CD4-positive, CD25-positive, alpha-beta regulatory T cell (primary cell): ENCODE data around the gene CTAGE4. TPM values are rescaled to one million over a fixed set of nuclear protein-coding genes. Genes with fewer than 3 reads are reported as not detected.
A peak's percentile ranks its signal among the peaks of the same experiment; 100 is the strongest.
"Not testable (repeated sequence)": the region's sequence is repeated elsewhere in the genome, so short reads cannot be mapped to it uniquely, and the experiment has no call there.

Source experiments
- ATAC-seq, 2 donors: fragments of 150-1000 bp; cut with Tn5 transposase; one replicate each; pipeline ENCODE4 v1.10.0; 2021; ENCODE audit warnings: low read depth in 2 of 2, moderate number of reproducible peaks in 2 of 2, moderate library complexity in 1 of 2
- DNase-seq, 3 donors: peaks; one replicate each; pipeline versions ENCODE4 v3.0.0 to v3.0.0-alpha.2; 2012 to 2022; ENCODE audit warnings: mixed read lengths in 1 of 3
- H3K27ac ChIP-seq: one replicate; pipeline ENCODE4 v1.7.0; 2013; ENCODE audit warnings: mild to moderate bottlenecking, low read length; ENCODE audit not compliant: insufficient read depth, poor library complexity, severe bottlenecking
- H3K27me3 ChIP-seq: one replicate; pipeline ENCODE4 v1.7.0; 2013; ENCODE audit warnings: low read length; ENCODE audit not compliant: control insufficient read depth, insufficient read depth
- H3K36me3 ChIP-seq: one replicate; pipeline ENCODE4 v1.7.0; 2013; ENCODE audit warnings: mild to moderate bottlenecking, low read length, moderate library complexity; ENCODE audit not compliant: control insufficient read depth, insufficient read depth
- H3K4me1 ChIP-seq: 2 replicates; pipeline ENCODE4 v1.7.0; 2013; ENCODE audit warnings: mild to moderate bottlenecking, low read length; ENCODE audit not compliant: insufficient read depth, control insufficient read depth, poor library complexity, severe bottlenecking
- H3K4me3 ChIP-seq: one replicate; pipeline ENCODE4 v1.7.0; 2013; ENCODE audit warnings: low read depth, mild to moderate bottlenecking, low read length, moderate library complexity
- H3K9me3 ChIP-seq, 2 experiments: 1 replicate in 1 of 2; 2 replicates in 1 of 2; pipeline ENCODE4 v1.7.0; 2013; ENCODE audit warnings: low read length in 2 of 2, mild to moderate bottlenecking in 1 of 2, moderate library complexity in 1 of 2; ENCODE audit not compliant: control insufficient read depth in 2 of 2
- H3K27ac Mint-ChIP-seq, 3 donors: one replicate each; pipeline ENCODE4 v1.8.0; 2020 to 2022; ENCODE audit warnings: mild to moderate bottlenecking in 3 of 3, mixed read lengths in 3 of 3, moderate library complexity in 2 of 3
- H3K27me3 Mint-ChIP-seq: one replicate; pipeline ENCODE4 v1.8.0; 2022; ENCODE audit warnings: mild to moderate bottlenecking, mixed read lengths
- H3K36me3 Mint-ChIP-seq: one replicate; pipeline ENCODE4 v1.8.0; 2020; ENCODE audit warnings: mixed read lengths
- H3K4me1 Mint-ChIP-seq, 4 donors: one replicate each; pipeline ENCODE4 v1.8.0; 2020 to 2022; ENCODE audit warnings: mixed read lengths in 4 of 4, mild to moderate bottlenecking in 1 of 4
- H3K4me3 Mint-ChIP-seq, 4 donors: one replicate each; pipeline ENCODE4 v1.8.0; 2020 to 2022; ENCODE audit warnings: mild to moderate bottlenecking in 4 of 4, mixed read lengths in 4 of 4, moderate library complexity in 3 of 4
- H3K9me3 Mint-ChIP-seq, 7 donors: one replicate each; pipeline ENCODE4 v1.8.0; 2020 to 2022; ENCODE audit warnings: mixed read lengths in 7 of 7, mild to moderate bottlenecking in 3 of 7, moderate library complexity in 2 of 7
- polyA plus RNA-seq, 4 donors: library from polyadenylated mRNA; unstranded; fragments of 300-500 nt; fragmentation: Illumina TruSeq; gene quantifications; one replicate each; pipeline ENCODE4 v1.2.3, GENCODE V29; 2021
- total RNA-seq: library from RNA; stranded (reverse); gene quantifications from one replicate; pipeline ENCODE4 v1.2.3, GENCODE V29; 2022

Gene CTAGE4
- total and polyA plus RNA-seq, 5 donors from 2014 or later, result 0.29 to 3.8 TPM; not detected in 3

DNA sequence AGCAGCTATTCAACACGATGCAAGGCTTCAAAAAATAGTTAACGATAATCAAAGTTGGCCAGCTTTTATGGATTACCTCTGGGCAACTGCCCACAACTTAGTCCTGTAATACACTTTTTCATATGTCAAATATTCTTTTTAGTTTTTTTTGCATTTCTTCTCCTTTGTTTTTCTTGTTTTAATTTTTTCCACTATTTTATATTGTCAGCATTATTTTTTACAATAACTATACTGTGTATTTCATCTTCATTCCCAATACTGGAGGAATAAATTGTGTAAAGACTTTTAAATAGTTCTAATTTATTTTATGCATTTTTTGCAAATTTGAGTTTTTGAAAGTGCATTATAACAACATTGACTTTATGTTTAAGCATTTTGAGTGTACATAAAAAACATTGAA lies 18.5 kb upstream of the CTAGE4 start:
- peaks cover 37% of the 10 kb centered on the region for H3K27me3 Mint-ChIP-seq

DNA sequence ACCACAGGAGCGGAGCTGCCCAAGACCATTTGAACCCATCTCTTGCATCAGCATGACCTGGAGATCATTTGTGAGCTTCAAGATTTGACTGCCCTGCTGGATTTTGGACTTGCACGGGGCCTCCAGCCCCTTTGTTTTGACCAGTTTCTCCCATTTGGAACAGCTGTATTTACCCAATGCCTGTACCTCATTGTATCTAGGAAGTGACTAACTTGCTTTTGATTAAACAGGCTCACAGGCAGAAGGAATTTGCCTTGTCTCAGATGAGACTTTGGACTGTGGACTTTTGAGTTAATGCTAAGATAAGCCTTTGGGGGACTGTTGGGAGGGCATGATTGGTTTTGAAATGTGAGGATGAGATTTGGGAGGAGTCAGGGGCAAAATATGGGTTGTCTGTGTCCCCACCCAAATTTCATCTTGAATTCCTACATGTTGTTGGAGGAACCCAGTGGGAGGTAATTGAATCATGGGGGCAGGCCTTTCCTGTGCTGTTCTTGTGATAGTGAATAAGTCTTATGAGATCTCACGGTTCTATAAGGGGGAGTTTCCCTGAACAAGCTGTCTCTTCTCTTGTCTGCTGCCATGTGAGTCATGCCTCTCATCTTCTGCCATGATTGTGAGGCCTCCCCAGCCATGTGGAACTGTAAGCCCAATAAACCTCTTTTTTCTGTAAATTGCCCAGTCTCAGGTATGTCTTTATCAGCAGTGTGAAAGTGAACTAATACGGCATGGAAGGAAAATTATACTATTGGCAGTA lies 11.5 kb upstream of the CTAGE4 start:
- not testable (repeated sequence) for H3K9me3 Mint-ChIP-seq, H3K4me3 Mint-ChIP-seq, H3K27ac Mint-ChIP-seq, H3K36me3 Mint-ChIP-seq, H3K36me3 ChIP-seq, H3K4me3 ChIP-seq, ATAC-seq, DNase-seq, H3K27me3 ChIP-seq, H3K27ac ChIP-seq, H3K4me1 ChIP-seq, H3K4me1 Mint-ChIP-seq, H3K9me3 ChIP-seq
- H3K27me3 Mint-ChIP-seq, result peaks cover 33% of the 10 kb centered on the region

More for the DNA sequence above, 18.5 kb upstream of the CTAGE4 start:
- no peaks in the 10 kb centered on the region for H3K36me3 ChIP-seq
- Mint-ChIP-seq H3K4me3 (no peak overlapping the region), H3K27ac (no peak overlapping the region), H3K9me3 (peaks cover 0 to 5% (median 0%) of the 10 kb centered on the region in 7 donors), H3K36me3 (no peaks in the 10 kb centered on the region), H3K4me1 (no peaks in the 10 kb centered on the region)
- H3K4me3 ChIP-seq, result no peak overlapping the region
- H3K9me3 ChIP-seq, result no peaks in the 10 kb centered on the region
- peaks cover 18% of the 10 kb centered on the region for H3K27me3 ChIP-seq
- no peak overlapping the region for H3K27ac ChIP-seq
- no peak for ATAC-seq
- H3K4me1 ChIP-seq, result no peaks in the 10 kb centered on the region
- no peak for DNase-seq

DNA sequence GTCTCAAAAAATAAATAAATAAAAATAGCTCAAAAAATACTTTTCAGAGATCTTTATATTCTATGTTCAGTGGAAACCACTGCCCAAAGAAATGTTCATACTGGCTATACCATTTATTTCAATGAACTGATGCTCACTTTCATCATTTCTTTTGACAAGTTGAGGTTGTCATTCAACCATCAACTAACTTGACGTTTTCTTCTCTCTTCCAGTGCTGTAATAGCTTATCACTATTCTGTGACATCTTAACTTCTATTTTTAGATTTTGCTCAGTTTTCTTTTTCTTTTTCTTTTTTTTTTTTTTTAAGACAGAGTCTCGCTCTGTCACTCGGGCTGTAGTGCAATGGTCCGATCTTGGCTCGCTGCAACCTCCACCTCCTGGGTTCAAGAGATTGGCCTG lies 8.7 kb upstream of the CTAGE4 start:
- Histone ChIP-seq H3K9me3 (peaks cover 0 to 2% of the 10 kb centered on the region in 2 experiments), H3K4me3 (no peak overlapping the region), H3K4me1 (no peaks in the 10 kb centered on the region), H3K27ac (no peak overlapping the region), H3K36me3 (no peaks in the 10 kb centered on the region), H3K27me3 (peaks cover 7% of the 10 kb centered on the region)
- H3K9me3 Mint-ChIP-seq, result peaks cover 0 to 8% (median 2%) of the 10 kb centered on the region in 7 donors
- H3K27ac Mint-ChIP-seq, result no peak overlapping the region
- H3K4me3 Mint-ChIP-seq, result no peak overlapping the region
- peaks cover 30% of the 10 kb centered on the region for H3K27me3 Mint-ChIP-seq
- ATAC-seq, result no peak
- no peaks in the 10 kb centered on the region for H3K36me3 Mint-ChIP-seq
- no peak for DNase-seq
- peaks cover 3 to 6% (median 4%) of the 10 kb centered on the region in 4 donors for H3K4me1 Mint-ChIP-seq

DNA sequence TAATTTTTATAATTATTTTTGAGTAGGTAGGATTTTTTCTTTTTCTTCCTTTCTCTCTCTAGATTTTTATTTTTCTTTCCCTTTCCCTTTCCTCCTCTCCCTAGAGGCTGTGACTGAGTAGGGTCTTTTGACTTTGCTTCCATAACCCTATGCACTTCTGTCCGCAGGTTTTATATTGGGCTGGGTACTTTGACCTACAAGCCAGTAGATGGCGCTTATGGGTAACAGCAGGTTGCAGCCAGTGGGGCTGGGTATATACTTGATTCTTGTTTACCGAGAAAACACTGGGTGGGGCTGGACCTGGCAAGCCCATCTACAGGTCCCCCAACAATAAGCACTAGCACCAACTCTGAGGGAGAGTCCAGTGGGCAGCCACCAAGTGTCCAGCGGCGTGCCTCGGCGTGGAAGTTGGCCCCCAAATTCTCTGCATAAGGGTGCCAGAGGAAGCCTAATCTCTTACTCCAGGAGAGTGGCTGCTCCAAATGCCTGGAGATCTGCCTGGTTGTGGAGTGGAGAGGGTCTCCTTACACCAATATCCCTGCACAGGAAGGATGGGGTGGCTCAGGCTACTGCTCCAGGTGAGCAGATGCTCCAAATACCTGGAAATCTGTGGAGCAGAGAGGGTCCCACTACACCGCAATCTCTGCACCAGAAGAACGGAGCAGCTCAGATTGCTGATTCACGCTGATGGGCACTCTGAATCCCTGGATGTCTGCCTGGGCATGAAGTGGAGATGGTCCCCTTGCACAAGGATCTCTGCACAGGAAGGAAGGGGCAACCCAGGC lies 4.7 kb upstream of the CTAGE4 start:
- H3K9me3 ChIP-seq, H3K36me3 Mint-ChIP-seq, H3K9me3 Mint-ChIP-seq, H3K4me1 Mint-ChIP-seq, H3K4me1 ChIP-seq, H3K4me3 ChIP-seq, H3K4me3 Mint-ChIP-seq, H3K27ac ChIP-seq, H3K36me3 ChIP-seq, H3K27ac Mint-ChIP-seq, H3K27me3 ChIP-seq: not testable (repeated sequence)
- peak; percentile 74 to 79 for ATAC-seq
- peaks cover 12% of the 10 kb centered on the region for H3K27me3 Mint-ChIP-seq
- DNase-seq, result peak; percentile 5 to 54 (median 50)

DNA sequence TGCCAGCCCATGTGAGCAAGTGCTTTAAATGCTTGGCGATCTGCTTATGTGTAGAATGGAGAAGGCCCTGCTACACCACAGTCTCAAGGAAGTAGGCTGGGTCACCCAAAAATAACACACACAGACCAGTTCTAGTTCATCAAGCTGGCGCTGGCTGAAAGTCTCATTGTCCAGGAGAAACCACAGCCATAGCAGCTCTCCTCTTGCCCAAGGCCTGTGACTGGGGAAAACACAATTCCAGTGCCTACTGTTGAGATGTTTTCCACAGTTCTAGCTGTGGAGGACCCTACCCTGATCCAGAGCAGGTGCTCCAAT lies 4.1 kb upstream of the CTAGE4 start:
- H3K9me3 Mint-ChIP-seq, DNase-seq, H3K27ac Mint-ChIP-seq, H3K36me3 Mint-ChIP-seq, H3K9me3 ChIP-seq, ATAC-seq, H3K4me1 Mint-ChIP-seq, H3K27me3 ChIP-seq, H3K4me1 ChIP-seq, H3K4me3 Mint-ChIP-seq, H3K36me3 ChIP-seq, H3K27ac ChIP-seq, H3K4me3 ChIP-seq: not testable (repeated sequence)
- H3K27me3 Mint-ChIP-seq, result peaks cover 12% of the 10 kb centered on the region

DNA sequence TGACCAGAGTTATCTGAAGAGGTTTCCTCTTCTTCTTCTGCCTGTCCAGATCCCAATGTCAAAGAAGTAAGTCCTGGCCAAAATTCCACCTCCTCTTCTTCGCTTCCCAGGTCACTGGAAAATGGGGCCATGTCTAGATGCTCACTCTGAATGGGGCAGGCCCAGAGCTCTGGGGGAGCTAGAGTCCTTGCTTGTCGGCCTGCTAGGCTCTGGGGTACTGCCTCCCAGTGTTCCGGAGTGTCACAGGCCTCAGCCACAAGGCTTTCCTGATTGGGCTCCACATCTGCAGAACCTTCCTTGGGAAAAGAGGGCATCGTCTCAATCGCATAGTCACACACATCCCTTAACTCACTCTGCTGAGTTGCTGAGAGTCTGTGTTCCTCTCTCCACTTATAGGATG lies 4.6 kb downstream of the CTAGE4 start:
- H3K27me3 Mint-ChIP-seq, H3K27me3 ChIP-seq, DNase-seq, H3K9me3 Mint-ChIP-seq, H3K9me3 ChIP-seq, H3K4me3 ChIP-seq, H3K4me1 ChIP-seq, H3K36me3 ChIP-seq, H3K27ac ChIP-seq, H3K4me3 Mint-ChIP-seq, H3K27ac Mint-ChIP-seq, H3K4me1 Mint-ChIP-seq, ATAC-seq, H3K36me3 Mint-ChIP-seq: not testable (repeated sequence)

DNA sequence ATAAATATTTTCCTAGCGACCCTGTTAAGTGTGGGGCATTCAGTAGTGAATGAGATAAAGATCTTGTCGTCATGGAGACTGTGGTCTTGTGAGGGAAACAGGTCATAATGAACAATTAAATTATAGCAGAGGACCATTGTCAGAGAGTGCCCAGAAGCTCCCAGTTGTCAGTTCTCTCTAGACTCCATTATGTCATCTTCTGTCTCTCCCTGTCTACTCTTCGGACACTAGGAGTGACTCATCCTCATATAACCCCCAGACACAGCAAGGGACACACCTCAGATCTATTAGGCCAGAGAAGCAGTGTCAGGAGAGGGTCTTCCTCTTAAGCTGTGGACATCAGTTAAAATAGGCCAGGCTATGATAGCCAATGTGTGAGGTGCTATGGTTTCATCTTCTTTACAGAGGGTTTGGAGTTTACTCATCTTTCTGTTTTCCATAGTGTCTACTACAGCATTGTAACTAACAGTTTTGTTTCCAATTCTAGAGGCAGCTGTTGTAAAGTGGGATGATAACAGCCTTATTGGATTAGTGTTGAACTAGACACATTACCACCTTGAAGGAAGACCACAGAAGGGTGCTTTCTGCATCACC lies 5.4 kb downstream of the CTAGE4 start:
- not testable (repeated sequence) for H3K4me3 ChIP-seq, H3K4me3 Mint-ChIP-seq, ATAC-seq, H3K27ac Mint-ChIP-seq, H3K4me1 Mint-ChIP-seq, H3K36me3 Mint-ChIP-seq, H3K27me3 Mint-ChIP-seq, H3K27ac ChIP-seq, H3K9me3 Mint-ChIP-seq, H3K27me3 ChIP-seq, H3K4me1 ChIP-seq, H3K36me3 ChIP-seq, DNase-seq, H3K9me3 ChIP-seq

DNA sequence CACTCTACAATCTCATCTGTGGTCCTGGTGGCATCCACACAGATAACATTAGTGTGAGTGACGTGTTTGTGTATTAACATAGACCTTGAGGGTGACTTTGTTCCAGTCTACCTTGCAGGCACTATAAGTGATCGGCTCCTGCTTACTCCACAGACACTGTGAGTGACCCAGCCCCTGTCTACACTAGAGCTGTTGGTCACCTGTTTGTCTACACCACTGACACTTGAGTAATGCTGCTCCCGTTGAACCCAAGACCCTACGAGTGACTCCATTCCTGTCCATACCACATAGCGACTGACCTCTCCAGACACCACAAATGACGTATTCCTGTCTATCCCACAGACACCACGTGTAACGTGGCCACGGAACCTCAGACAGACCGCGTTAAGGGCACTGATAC lies 10.5 kb downstream of the CTAGE4 start:
- not testable (repeated sequence) for H3K27ac ChIP-seq, H3K4me1 ChIP-seq, H3K4me1 Mint-ChIP-seq, H3K27me3 Mint-ChIP-seq, H3K27ac Mint-ChIP-seq, H3K9me3 Mint-ChIP-seq, H3K4me3 ChIP-seq, H3K9me3 ChIP-seq, H3K36me3 Mint-ChIP-seq, H3K36me3 ChIP-seq, H3K4me3 Mint-ChIP-seq, H3K27me3 ChIP-seq, DNase-seq
- peak in 1 of 2 donors; percentile 8 for ATAC-seq
